T-helper 17 cell (primary cell): ENCODE data around the gene SP2. TPM values are rescaled to one million over a fixed set of nuclear protein-coding genes. Genes with fewer than 3 reads are reported as not detected.
A peak's percentile ranks its signal among the peaks of the same experiment; 100 is the strongest.

Experiments
- ATAC-seq: fragments of 150-1000 bp; cut with Tn5 transposase; 2 replicates; pipeline ENCODE4 v1.10.0; 2021; ENCODE audit warnings: mild to moderate bottlenecking, moderate library complexity
- DNase-seq, 3 donors: peaks; one replicate each; pipeline versions ENCODE4 v3.0.0 to v3.0.0-alpha.2; 2020 to 2021
- H3K9me3 ChIP-seq: one replicate; pipeline ENCODE4 v1.7.0; 2013; ENCODE audit warnings: low read length, mild to moderate bottlenecking; ENCODE audit not compliant: control insufficient read depth, poor library complexity, severe bottlenecking
- H3K27ac Mint-ChIP-seq: one replicate; pipeline ENCODE4 v1.8.0; 2022; ENCODE audit warnings: mild to moderate bottlenecking, moderate library complexity, mixed read lengths
- H3K27me3 Mint-ChIP-seq: one replicate; pipeline ENCODE4 v1.8.0; 2022; ENCODE audit warnings: mixed read lengths
- H3K36me3 Mint-ChIP-seq: one replicate; pipeline ENCODE4 v1.8.0; 2022; ENCODE audit warnings: low read depth, mixed read lengths
- H3K4me1 Mint-ChIP-seq: one replicate; pipeline ENCODE4 v1.8.0; 2022; ENCODE audit warnings: mild to moderate bottlenecking, mixed read lengths
- H3K4me3 Mint-ChIP-seq: one replicate; pipeline ENCODE4 v1.8.0; 2022; ENCODE audit warnings: mild to moderate bottlenecking, moderate library complexity, mixed read lengths
- total RNA-seq, 4 donors: library from RNA in 2 of 4; stranded (reverse) in 2 of 4; gene quantifications; one replicate each; pipeline ENCODE4 v1.2.3 and lab custom pipeline; 2022 to 2026

Gene SP2
- total RNA-seq, 2 donors from 2014 or later, result 28.2 to 33.2 TPM

GRCh38 chr17:47875011-47875985 is 20.7 kb upstream of the SP2 start:
- Mint-ChIP-seq H3K36me3 (peaks cover 6% of the 10 kb centered on the region), H3K27ac (no peak overlapping the region), H3K4me3 (no peak overlapping the region), H3K4me1 (peaks cover 7% of the 10 kb centered on the region), H3K27me3 (peaks cover 77% of the 10 kb centered on the region)
- DNase-seq (no peak), ATAC-seq (no peak)
- no peaks in the 10 kb centered on the region for H3K9me3 ChIP-seq

DNA sequence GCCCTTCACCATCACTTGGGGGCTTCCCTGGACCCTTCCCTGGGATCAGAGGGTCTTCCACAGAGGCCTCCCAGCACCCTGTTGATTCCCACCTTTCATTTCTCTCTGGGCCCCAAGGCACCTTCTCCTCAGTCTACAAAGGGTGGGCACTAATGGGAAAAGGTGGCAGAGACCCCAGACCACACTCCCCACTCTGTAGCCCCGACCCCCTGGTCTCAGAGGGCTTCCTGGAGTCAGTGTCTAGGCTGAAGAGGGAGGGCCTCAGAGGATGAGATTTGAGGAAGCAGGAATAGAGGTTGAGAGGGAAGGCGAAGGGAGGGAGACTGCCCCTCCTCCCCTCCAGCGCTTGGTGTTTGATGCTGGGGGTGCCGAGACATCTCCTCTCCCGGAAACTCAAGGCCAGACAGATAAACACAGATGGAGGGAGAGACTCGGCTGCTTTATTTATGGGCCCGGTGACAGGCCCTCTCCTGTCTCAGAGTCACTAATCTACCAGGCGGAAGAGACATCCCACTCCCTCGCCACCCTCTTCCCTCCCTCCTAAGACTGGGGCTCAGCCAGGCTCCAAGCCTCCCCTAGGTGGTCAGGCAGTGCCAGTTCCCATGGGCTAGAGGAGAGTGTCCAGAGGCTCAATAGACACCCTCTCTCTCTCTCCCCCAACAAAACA is 18.5 kb upstream of the SP2 start:
- H3K27me3 Mint-ChIP-seq, result peaks cover 63% of the 10 kb centered on the region
- H3K36me3 Mint-ChIP-seq, result peaks cover 3% of the 10 kb centered on the region
- no peak for ATAC-seq
- H3K9me3 ChIP-seq, result no peaks in the 10 kb centered on the region
- H3K4me1 Mint-ChIP-seq, result peaks cover 7% of the 10 kb centered on the region
- no peak overlapping the region for H3K27ac Mint-ChIP-seq
- no peak for DNase-seq
- H3K4me3 Mint-ChIP-seq, result no peak overlapping the region

DNA sequence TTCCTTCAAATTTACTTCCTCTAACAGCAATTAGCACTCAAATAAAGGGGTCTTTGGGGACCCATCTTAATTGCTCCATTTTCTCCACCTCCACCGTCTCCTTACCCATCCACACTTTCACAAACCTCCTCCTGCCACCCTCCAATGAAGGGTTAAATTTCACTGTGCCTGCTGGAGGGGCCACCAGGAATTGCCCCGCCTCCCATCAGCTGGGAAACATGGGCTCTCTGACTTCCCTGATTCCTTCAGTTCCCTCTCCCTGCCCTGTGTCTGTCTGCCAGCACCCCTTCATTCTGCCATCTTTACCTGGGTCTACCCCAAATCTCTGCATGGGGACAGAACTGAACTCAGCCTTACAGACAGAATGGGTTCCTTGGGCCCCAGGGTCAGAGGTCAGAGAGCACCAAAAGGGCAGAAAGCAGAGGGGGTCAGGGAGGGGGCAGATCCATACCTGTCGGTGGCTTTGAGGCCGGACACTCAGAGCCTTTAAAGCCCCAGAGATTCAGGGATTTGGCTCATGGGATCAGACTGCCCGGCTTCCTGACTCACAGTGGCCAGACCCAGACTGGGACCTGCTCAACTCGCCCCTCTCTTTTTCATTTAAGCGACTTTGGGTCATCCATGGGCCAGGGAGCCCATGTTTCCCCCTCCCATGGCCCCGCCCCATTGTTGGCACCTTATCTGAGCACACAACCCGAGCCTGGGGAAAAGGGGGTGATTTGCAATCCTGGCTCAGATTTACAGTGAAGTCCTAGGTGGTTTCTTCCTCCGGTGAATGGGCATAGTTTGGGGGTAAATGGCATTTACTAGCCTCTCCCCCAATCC is 17.6 kb upstream of the SP2 start:
- no peak overlapping the region for H3K27ac Mint-ChIP-seq
- peaks cover 55% of the 10 kb centered on the region for H3K27me3 Mint-ChIP-seq
- no peaks in the 10 kb centered on the region for H3K9me3 ChIP-seq
- ATAC-seq, result no peak
- no peak for DNase-seq
- H3K4me3 Mint-ChIP-seq, result peak overlapping the region; percentile 28
- H3K4me1 Mint-ChIP-seq, result peaks cover 15% of the 10 kb centered on the region
- peaks cover 3% of the 10 kb centered on the region for H3K36me3 Mint-ChIP-seq

GRCh38 chr17:47879028-47879585 is 16.9 kb upstream of the SP2 start:
- H3K9me3 ChIP-seq, result no peaks in the 10 kb centered on the region
- Mint-ChIP-seq H3K4me1 (peaks cover 20% of the 10 kb centered on the region), H3K4me3 (no peak overlapping the region), H3K27me3 (peaks cover 48% of the 10 kb centered on the region), H3K27ac (no peak overlapping the region), H3K36me3 (peaks cover 3% of the 10 kb centered on the region)
- DNase-seq (no peak), ATAC-seq (no peak)

DNA sequence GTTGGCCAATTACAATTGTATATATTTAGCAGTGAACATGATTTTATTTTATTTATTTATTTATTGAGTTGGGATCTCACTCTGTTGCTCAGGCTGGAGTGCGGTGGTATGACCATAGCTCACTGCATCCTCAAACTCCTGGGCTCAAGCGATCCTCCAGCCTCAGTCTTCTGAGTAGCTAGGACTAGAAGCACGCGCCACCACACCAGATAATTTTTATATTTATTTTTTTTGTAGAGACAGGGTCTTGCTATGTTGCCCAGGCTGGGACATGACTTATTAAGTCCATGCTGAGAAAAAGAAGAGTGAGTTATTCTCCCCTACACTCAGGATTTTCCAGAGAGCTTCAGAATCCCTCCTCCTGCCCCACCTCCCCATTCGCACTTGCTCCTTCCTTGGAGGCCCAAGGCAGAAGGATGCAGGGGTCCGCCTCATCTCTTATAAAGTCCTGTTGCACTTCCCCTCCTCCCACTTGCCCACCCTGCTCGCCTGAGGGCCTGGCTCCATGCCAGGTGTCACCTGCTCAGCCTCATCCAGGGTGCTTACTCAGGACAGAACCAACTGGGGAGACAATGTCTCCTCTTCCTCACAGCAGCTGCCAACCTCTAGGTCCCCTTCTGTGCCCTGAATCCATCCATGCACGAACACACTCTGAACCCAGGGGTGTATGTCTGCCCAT is 16.1 kb upstream of the SP2 start:
- no peak for ATAC-seq
- H3K36me3 Mint-ChIP-seq, result peaks cover 3% of the 10 kb centered on the region
- no peak overlapping the region for H3K4me3 Mint-ChIP-seq
- H3K27me3 Mint-ChIP-seq, result peaks cover 40% of the 10 kb centered on the region
- no peak for DNase-seq
- no peak overlapping the region for H3K27ac Mint-ChIP-seq
- H3K9me3 ChIP-seq, result no peaks in the 10 kb centered on the region
- peaks cover 26% of the 10 kb centered on the region for H3K4me1 Mint-ChIP-seq

DNA sequence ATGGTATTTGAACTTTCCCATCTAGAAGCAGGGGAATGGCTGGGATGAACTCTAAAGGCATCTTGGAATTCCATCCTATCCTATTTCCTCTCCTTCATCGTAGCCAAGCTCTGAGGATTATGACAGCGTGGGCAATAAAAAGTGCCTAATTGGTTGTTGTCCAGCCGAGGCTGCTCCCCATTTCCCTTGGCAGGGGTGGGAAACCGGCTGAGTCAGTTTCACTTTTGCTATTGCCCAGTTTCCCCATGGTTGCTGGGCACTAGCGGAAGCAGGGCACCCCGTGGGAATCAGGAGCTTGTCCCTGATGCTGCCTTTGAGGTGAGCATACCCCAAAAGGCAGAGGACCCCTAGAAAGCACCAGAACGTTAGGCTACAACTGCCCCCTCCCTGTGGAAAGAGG is 13.8 kb upstream of the SP2 start:
- ATAC-seq (no peak), DNase-seq (no peak)
- no peak overlapping the region for H3K27ac Mint-ChIP-seq
- H3K36me3 Mint-ChIP-seq, result no peaks in the 10 kb centered on the region
- H3K4me1 Mint-ChIP-seq, result peaks cover 29% of the 10 kb centered on the region
- no peaks in the 10 kb centered on the region for H3K9me3 ChIP-seq
- H3K27me3 Mint-ChIP-seq, result peaks cover 26% of the 10 kb centered on the region
- no peak overlapping the region for H3K4me3 Mint-ChIP-seq

DNA sequence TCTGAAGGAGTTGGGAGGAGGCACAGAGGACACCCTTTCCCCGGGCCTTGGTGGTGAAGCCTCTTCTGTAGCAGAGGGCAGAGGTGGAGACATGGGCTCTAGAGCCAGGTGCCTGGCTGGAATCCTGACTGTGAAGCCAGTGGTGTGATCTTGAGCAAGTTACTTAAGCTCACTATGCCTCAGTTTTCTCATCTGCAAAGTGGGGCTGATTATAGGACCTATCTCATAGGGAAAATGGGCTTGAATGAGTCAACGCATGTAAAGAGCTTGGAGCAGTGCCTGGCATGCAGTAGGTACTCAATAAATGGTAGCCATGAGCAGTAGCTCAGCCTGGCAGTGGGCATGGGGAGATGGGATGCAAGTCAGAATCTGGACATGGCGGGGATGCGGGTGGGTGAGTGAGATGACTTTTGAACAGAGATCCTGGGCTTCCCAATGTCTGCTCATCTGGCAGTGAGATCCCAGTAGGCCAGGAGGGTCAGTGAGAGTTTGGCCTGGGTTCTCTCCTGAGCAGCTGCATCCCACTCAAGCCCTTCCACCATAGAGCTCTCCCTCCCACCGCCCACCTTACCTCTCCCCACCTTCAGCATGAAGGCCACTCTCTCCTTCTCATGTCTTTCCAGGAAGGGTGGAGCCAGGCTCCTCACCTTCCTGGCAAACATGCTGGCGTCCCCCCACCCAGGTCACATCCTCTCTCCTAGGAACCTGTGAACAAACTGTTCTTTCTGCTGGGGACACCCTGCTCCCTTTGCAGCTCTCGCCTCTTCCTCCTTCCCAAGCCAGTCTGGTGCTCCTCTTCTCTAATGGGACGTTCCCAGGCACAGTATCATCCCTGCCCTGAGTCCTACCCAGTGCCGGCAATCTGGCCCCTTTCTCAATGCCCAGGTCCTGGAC is 13.1 kb upstream of the SP2 start:
- no peaks in the 10 kb centered on the region for H3K36me3 Mint-ChIP-seq
- no peak overlapping the region for H3K27ac Mint-ChIP-seq
- ATAC-seq (no peak), DNase-seq (no peak)
- peaks cover 28% of the 10 kb centered on the region for H3K4me1 Mint-ChIP-seq
- H3K9me3 ChIP-seq, result no peaks in the 10 kb centered on the region
- H3K27me3 Mint-ChIP-seq, result peaks cover 19% of the 10 kb centered on the region
- H3K4me3 Mint-ChIP-seq, result no peak overlapping the region

GRCh38 chr17:47883589-47884426 is 12.2 kb upstream of the SP2 start:
- no peak for ATAC-seq
- H3K4me3 Mint-ChIP-seq, result no peak overlapping the region

DNA sequence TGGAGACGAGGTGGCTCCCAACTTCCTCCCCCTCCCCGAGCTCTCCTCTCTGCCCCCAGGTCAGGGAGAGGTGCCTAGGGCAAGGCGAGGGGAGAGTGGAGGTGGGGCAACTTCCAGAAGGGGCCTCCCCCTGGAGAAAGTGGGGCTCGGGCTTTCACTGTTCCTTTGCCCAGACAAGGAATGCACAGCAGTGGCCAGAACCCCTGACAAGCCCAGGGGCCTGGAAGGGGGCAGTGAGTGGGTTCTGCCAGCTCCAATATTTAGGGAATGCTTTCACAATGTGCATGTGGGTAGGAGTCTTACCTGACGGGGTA is 11.7 kb upstream of the SP2 start:
- Mint-ChIP-seq H3K4me1 (peaks cover 23% of the 10 kb centered on the region), H3K36me3 (no peaks in the 10 kb centered on the region)

More at GRCh38 chr17:47883589-47884426, 12.2 kb upstream of the SP2 start:
- H3K9me3 ChIP-seq, result no peaks in the 10 kb centered on the region
- H3K27me3 Mint-ChIP-seq, result peaks cover 10% of the 10 kb centered on the region
- H3K4me1 Mint-ChIP-seq, result peaks cover 26% of the 10 kb centered on the region
- no peak for DNase-seq
- no peaks in the 10 kb centered on the region for H3K36me3 Mint-ChIP-seq
- H3K27ac Mint-ChIP-seq, result no peak overlapping the region

DNA sequence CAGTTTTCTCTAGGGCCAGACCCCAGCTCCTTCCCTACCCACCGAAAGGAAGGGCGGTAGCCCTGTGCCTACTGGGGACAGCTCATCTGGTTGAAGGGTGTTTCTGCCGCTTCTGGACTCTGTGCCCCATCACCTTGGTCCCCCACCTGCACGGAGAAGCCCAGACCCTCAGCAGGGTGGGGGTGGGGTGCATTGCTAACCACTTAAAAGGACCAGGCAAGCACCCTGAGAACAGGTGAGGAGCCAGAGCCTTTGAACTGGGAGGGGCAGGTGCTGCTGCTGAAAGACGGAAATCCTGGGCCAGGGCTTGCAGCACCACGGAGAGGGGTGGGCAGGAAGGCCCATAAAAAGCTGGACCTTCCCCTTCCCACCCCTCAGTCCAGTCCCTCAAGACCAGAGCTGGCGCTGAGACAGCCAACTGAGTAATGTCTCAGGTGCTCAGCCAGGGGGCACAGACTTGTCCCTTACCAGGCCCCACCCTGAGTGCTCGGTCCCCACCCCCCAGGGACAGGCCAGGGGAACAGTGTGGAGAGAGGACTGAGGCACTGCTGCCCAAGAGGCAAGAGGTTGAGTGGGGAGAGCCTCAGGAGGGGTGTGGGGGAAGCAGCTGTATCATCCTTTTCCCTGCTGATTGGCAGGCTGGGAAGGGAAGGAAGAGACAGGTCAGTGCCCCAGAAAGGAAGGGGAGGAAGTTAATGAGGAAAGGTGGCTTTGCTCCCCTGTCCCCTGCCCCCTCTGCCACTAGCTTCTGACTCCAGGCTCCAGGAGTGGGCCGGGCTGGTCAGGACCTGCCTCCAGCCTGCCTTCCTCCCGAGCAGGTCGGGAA is 10.9 kb upstream of the SP2 start:
- ATAC-seq, result no peak
- Mint-ChIP-seq H3K4me3 (peak overlapping the region; percentile 33), H3K27me3 (peaks cover 6% of the 10 kb centered on the region), H3K4me1 (peaks cover 26% of the 10 kb centered on the region), H3K36me3 (no peaks in the 10 kb centered on the region), H3K27ac (no peak overlapping the region)
- no peaks in the 10 kb centered on the region for H3K9me3 ChIP-seq
- DNase-seq, result no peak

More for the DNA sequence above, 11.7 kb upstream of the SP2 start:
- ATAC-seq, result no peak
- Mint-ChIP-seq H3K27ac (no peak overlapping the region), H3K4me3 (no peak overlapping the region), H3K27me3 (peaks cover 6% of the 10 kb centered on the region)
- DNase-seq, result no peak
- H3K9me3 ChIP-seq, result no peaks in the 10 kb centered on the region
